Colonic mucosa (tissue), 4 donors: ENCODE results near the gene CAMK4. TPM values are rescaled to one million over a fixed set of nuclear protein-coding genes. Genes with fewer than 3 reads are reported as not detected.

Experiments
- DNase-seq: peaks from one replicate; pipeline ENCODE4 v3.0.0-alpha.2; 2020
- H3K27ac ChIP-seq: fragments of 200-600 bp; one replicate; pipeline ENCODE4 v1.8.0; 2021
- H3K27me3 ChIP-seq: fragments of 200-600 bp; one replicate; pipeline ENCODE4 v1.8.0; 2021
- H3K36me3 ChIP-seq: fragments of 200-600 bp; one replicate; pipeline ENCODE4 v1.8.0; 2021
- H3K4me1 ChIP-seq: fragments of 200-600 bp; one replicate; pipeline ENCODE4 v1.8.0; 2021; ENCODE audit warnings: mild to moderate bottlenecking
- H3K4me3 ChIP-seq: fragments of 200-600 bp; one replicate; pipeline ENCODE4 v1.8.0; 2021
- H3K9ac ChIP-seq, 2 donors: one replicate each; pipeline ENCODE4 v1.7.0; 2013; ENCODE audit warnings: control low read depth in 2 of 2, low read depth in 2 of 2, low read length in 2 of 2
- H3K9me3 ChIP-seq: fragments of 200-600 bp; one replicate; pipeline ENCODE4 v1.8.0; 2021
- intact Hi-C: fragments of 100-400 bp; cut with DNase I; formaldehyde crosslinking; loops from one replicate; pipeline ENCODE4 v1.14.1; 2022
- total RNA-seq, 2 donors: library from RNA; stranded (reverse); fragmentation: NEBNext Ultra II Directional in 1 of 2; extraction: Animal tissue kit (Norgen Biotek cat#: 25700) in 1 of 2; gene quantifications; one replicate each; pipeline ENCODE4 v1.2.1, GENCODE V29; 2021
- TF ChIP-seq, protein P1 (sequence below): fragments of 200-600 bp; IDR thresholded peaks from one replicate; pipeline ENCODE4 v1.8.0; 2022; ENCODE audit warnings: antibody characterized with exemption, mild to moderate bottlenecking
- donor health status: healthy.
- donor health status: DM: no; HTN: no; CAD: no.
- donor health status: DM: no; HTN: no; CAD: no.

CAMK4 gene
- 1 to 10 TPM; 2.4 to 2.9 TPM for total RNA-seq

DNA sequence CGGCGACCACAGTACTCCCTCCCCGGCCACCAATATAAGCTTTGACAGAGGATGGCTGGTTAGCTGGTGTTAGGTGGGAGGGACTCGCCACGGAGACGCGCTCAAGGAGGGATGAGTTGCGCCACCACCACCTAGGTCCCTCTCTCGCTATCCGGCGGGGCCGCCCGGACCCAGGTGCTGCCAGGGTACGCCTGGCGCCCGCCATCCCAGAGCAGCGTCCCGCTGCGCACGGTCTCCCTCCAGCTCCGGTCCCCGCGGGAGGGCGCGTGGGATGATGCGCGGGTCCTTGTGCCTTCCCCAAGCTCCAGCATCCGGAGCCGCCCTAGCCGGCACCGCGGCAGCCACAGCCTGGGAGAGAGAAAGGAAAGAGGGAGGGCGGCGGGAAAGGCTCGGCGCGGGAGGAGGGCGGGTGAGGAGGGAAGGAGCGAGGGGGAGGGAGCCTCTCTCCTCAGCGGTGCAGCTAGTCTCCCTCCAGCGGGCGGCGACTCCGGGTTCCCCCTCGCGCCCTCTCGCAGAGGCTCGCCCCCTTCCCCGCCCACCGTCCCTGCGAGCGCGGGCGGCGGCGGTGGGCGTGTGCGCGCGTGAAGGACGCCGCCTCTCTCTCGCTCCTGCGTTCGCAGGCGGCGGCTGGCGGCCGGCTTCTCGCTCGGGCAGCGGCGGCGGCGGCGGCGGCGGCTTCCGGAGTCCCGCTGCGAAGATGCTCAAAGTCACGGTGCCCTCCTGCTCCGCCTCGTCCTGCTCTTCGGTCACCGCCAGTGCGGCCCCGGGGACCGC, at the start of gene CAMK4:
Gene CAMK4 (plus strand): TSS at position 598 of the 774 bp plus-strand sequence. CDS start 100 bp downstream, at position 698.
- peak; percentile 60 for DNase-seq
- H3K9ac ChIP-seq: peak within 1 kb of the TSS in 1 of 2 donors; percentile 48
- H3K4me3 ChIP-seq: peak within 1 kb of the TSS; percentile 42
- no peaks in the 10 kb centered on the region for H3K36me3 ChIP-seq
- TF ChIP-seq, protein P1, sequence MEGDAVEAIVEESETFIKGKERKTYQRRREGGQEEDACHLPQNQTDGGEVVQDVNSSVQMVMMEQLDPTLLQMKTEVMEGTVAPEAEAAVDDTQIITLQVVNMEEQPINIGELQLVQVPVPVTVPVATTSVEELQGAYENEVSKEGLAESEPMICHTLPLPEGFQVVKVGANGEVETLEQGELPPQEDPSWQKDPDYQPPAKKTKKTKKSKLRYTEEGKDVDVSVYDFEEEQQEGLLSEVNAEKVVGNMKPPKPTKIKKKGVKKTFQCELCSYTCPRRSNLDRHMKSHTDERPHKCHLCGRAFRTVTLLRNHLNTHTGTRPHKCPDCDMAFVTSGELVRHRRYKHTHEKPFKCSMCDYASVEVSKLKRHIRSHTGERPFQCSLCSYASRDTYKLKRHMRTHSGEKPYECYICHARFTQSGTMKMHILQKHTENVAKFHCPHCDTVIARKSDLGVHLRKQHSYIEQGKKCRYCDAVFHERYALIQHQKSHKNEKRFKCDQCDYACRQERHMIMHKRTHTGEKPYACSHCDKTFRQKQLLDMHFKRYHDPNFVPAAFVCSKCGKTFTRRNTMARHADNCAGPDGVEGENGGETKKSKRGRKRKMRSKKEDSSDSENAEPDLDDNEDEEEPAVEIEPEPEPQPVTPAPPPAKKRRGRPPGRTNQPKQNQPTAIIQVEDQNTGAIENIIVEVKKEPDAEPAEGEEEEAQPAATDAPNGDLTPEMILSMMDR: no peak
- H3K27ac ChIP-seq: peak within 1 kb of the TSS; percentile 15
- intact Hi-C loops: no loop called here
- no peaks in the 10 kb centered on the region for H3K9me3 ChIP-seq
- peaks cover 3% of the 10 kb centered on the region for H3K4me1 ChIP-seq
- peaks cover 17% of the 10 kb centered on the region for H3K27me3 ChIP-seq

DNA sequence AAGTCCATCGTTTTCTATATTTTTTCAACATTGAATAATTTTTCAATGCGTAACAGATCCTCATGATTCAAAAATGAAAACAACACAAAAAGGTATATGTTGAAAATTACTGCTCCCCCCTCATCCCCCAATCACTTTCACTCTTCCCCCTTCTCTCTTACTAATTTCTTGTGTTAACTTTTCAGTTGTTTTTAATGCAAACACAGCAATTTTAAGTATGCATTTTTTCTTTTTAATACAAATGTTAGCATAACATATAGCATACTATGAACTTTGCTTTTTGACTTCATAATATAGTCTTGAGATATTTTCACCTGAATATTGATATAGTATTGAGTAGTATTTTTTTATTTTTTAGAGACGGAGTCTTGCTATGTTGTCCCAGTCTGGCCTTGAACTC, 41.1 kb upstream of the CAMK4 start:
- intact Hi-C loops: no loop called here

DNA sequence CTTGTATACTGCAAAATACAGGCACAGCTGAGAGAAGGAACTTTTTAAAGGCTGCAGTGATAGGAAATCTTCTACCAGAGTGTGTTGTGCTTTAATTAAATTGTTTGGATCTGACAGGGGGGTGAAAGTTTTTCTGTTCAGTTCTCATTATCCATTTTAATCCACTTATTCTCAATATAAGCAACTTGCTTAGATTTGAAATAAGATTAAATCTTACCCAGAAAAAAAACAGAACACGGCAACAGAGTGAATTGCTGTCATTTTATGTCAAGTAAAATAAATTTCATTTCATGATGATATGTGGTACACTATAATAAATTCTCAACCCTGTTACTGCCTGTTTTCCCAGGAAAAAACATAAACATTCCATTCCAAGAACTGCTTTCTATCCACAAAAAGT, 37.1 kb upstream of the CAMK4 start:
- Histone ChIP-seq H3K9ac (no peak overlapping the region), H3K27me3 (no peaks in the 10 kb centered on the region), H3K4me3 (no peak overlapping the region), H3K36me3 (no peaks in the 10 kb centered on the region), H3K4me1 (no peaks in the 10 kb centered on the region), H3K27ac (no peak overlapping the region), H3K9me3 (no peaks in the 10 kb centered on the region)
- DNase-seq: no peak
- TF ChIP-seq, protein P1: no peak
- intact Hi-C loops: no loop called here

More for the DNA sequence above, 41.1 kb upstream of the CAMK4 start:
- Histone ChIP-seq H3K27ac (no peak overlapping the region), H3K27me3 (no peaks in the 10 kb centered on the region), H3K4me3 (no peak overlapping the region), H3K4me1 (no peaks in the 10 kb centered on the region), H3K36me3 (no peaks in the 10 kb centered on the region), H3K9ac (no peak overlapping the region), H3K9me3 (no peaks in the 10 kb centered on the region)
- TF ChIP-seq, protein P1: no peak
- DNase-seq: no peak

DNA sequence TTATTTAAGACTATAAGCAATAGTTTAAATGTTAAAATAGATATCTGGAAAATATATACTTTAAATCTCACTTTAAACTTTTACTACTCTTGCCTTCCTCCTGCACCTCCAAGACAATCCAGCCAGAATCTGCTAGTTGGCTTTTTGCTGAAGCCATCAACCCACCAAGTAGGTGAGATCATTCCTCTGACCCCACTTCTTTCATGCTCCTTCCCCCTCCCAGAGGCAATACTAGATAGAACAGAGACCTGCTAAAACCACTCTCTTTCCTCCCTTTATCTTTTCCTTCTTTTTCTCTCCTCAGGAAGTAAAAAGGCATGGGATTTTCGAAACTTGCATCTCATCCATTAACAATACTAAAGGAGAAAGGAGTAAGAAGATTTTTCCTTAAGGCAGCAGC, 30.1 kb upstream of the CAMK4 start:
- no peaks in the 10 kb centered on the region for H3K27me3 ChIP-seq
- no peak for DNase-seq
- no peaks in the 10 kb centered on the region for H3K36me3 ChIP-seq
- TF ChIP-seq, protein P1: no peak
- no peaks in the 10 kb centered on the region for H3K9me3 ChIP-seq
- H3K4me1 ChIP-seq: no peaks in the 10 kb centered on the region
- intact Hi-C loops: no loop called here
- no peak overlapping the region for H3K4me3 ChIP-seq
- H3K9ac ChIP-seq: no peak overlapping the region
- no peak overlapping the region for H3K27ac ChIP-seq

DNA sequence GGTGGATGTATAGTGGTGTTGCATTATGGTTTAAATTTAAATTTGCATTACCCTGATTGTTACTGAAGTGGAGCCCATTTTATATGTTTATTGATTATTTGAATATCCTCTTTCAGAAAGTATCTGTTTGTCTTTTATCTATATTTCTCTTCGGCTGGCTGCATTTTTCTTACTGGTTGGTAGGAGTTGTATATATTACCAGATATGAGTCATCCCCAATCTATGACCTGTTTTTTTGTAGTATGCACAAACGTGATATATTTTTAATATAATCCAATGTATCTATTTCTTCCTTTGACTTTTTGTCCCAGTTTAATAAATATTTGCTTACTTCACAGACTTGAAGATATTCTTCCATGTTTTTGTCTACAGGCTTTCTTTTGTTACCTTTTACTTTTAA, 29.3 kb upstream of the CAMK4 start:
- Histone ChIP-seq H3K9me3 (no peaks in the 10 kb centered on the region), H3K27me3 (no peaks in the 10 kb centered on the region), H3K4me1 (no peaks in the 10 kb centered on the region), H3K4me3 (no peak overlapping the region), H3K27ac (no peak overlapping the region), H3K9ac (no peak overlapping the region), H3K36me3 (no peaks in the 10 kb centered on the region)
- intact Hi-C loops: no loop called here
- TF ChIP-seq, protein P1: no peak
- no peak for DNase-seq
